Sigmoid colon (tissue), 7 donors: Measurements from ENCODE around the gene CPB1. TPM values are rescaled to one million over a fixed set of nuclear protein-coding genes. Genes with fewer than 3 reads are reported as not detected.

Source experiments
- DNase-seq: peaks from one replicate; pipeline ENCODE4 v3.0.0-alpha.2; 2019
- H3K27ac ChIP-seq, 4 donors: fragments of 200-600 bp; sonication (generic); one replicate each; pipeline ENCODE4 v1.5.1; 2016 to 2019; ENCODE audit warnings: mild to moderate bottlenecking in 1 of 4
- H3K27me3 ChIP-seq, 3 donors: fragments of 200-600 bp; sonication (generic); one replicate each; pipeline ENCODE4 v1.5.1; 2019; ENCODE audit warnings: mild to moderate bottlenecking in 1 of 3
- H3K36me3 ChIP-seq, 4 donors: fragments of 200-600 bp; sonication (generic); one replicate each; pipeline ENCODE4 v1.5.1; 2016 to 2019
- H3K4me1 ChIP-seq, 4 donors: fragments of 200-600 bp; sonication (generic); one replicate each; pipeline ENCODE4 v1.5.1; 2017 to 2019
- H3K4me3 ChIP-seq, 4 donors: fragments of 200-600 bp; sonication (generic); one replicate each; pipeline ENCODE4 v1.5.1; 2017 to 2019; ENCODE audit warnings: mild to moderate bottlenecking in 2 of 4, moderate library complexity in 1 of 4
- H3K9me3 ChIP-seq, 4 donors: fragments of 200-600 bp in 3 of 4; sonication (generic) in 3 of 4; one replicate each; pipeline versions ENCODE4 v1.5.1 to v1.6.1; 2013 to 2019
- CTCF ChIP-seq, 4 experiments: fragments of 450-650 bp in 3 of 4; fragments of 200-600 bp in 1 of 4; IDR thresholded peaks; one replicate each; pipeline ENCODE4 v1.5.1; 2016 to 2019; ENCODE audit warnings: antibody characterized with exemption in 4 of 4, mild to moderate bottlenecking in 3 of 4, moderate library complexity in 2 of 4
- EP300 ChIP-seq, 4 donors: sonication (generic); formaldehyde crosslinking; IDR thresholded peaks; one replicate each; pipeline ENCODE4 v1.6.1; 2017; ENCODE audit warnings: antibody characterized with exemption in 4 of 4
- POLR2A ChIP-seq, 2 donors: fragments of 450-650 bp; IDR thresholded peaks; one replicate each; pipeline ENCODE4 v1.6.1; 2016; ENCODE audit warnings: antibody characterized with exemption in 2 of 2, mild to moderate bottlenecking in 2 of 2, moderate library complexity in 2 of 2
- POLR2AphosphoS5 ChIP-seq, 4 donors: sonication (generic); formaldehyde crosslinking; IDR thresholded peaks; one replicate each; pipeline ENCODE4 v1.6.1; 2017; ENCODE audit warnings: antibody characterized with exemption in 4 of 4
- WGBS, 2 donors: extraction: QIAGEN DNeasy Blood & Tissue Kit; methylation state at CpG; one replicate each; pipeline ENCODE4 v1.1.7; 2013; 5-methylcytosine and 5-hydroxymethylcytosine counted together
- intact Hi-C: fragments of 100-400 bp; cut with DNase I; formaldehyde crosslinking; loops from one replicate; pipeline ENCODE4 v1.15.1; 2023
- polyA plus RNA-seq, 3 donors: library from polyadenylated mRNA; stranded (reverse); fragments of 200-250 nt; gene quantifications; one replicate each; pipeline ENCODE4 v1.2.3, GENCODE V29; 2013
- total RNA-seq, 4 donors: library from RNA; depleted of rRNA; stranded (reverse); fragments of >200 nt; gene quantifications; one replicate each; pipeline ENCODE4 v1.1.0, GENCODE V29; 2016
- donor health status: healthy with polysubstance abuse.
- donor health status: Bipolar disorder and iron deficiency.
- donor health status: healthy.

Gene CPB1
- total and polyA plus RNA-seq, 7 donors, result 0.22 to 11.4 (median 2.0) TPM; not detected in 3

GRCh38 chr3:148823026-148823425 is 4.6 kb upstream of the CPB1 start:
- intact Hi-C loops, result no loop called here
- H3K4me1 ChIP-seq, result no peaks in the 10 kb centered on the region
- H3K27me3 ChIP-seq, result no peaks in the 10 kb centered on the region
- no peaks in the 10 kb centered on the region for H3K36me3 ChIP-seq
- DNase-seq, result no peak
- no peaks in the 10 kb centered on the region for H3K9me3 ChIP-seq
- no peak overlapping the region for H3K27ac ChIP-seq
- TF ChIP-seq POLR2AphosphoS5 (IDR thresholded peaks at IDR 0.05) (no peak), POLR2A (IDR thresholded peaks at IDR 0.05) (no peak), EP300 (IDR thresholded peaks at IDR 0.05) (no peak), CTCF (IDR thresholded peaks at IDR 0.05) (no peak)
- WGBS, 2 donors, result 55 to 63% methylated on average over 1 of the region's 1 CpG
- no peak overlapping the region for H3K4me3 ChIP-seq

DNA sequence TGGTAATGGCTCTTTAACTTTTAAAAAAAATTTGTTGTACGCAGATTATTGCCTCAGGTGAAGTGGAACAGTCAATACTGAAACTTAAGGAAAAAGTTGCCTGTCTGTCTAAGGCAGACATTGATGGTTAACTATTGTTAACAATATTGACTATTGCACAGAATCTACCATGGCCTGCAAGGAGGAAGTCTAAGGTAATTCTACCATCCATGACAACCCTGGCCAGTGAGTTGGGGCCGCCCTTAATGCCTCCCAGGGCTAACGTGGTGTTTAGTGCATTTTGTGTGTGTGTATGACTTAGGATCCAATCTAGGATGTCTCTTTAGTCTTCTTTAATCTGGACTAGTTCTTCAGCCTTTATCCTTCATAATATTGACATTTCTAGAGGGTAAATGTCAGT is 2.1 kb upstream of the CPB1 start:
- 74 to 82% methylated on average over 3 of the region's 3 CpGs for WGBS, 2 donors
- TF ChIP-seq POLR2A (IDR thresholded peaks at IDR 0.05), result no peak
- no peak for TF ChIP-seq POLR2AphosphoS5 (IDR thresholded peaks at IDR 0.05)
- TF ChIP-seq EP300 (IDR thresholded peaks at IDR 0.05), result no peak
- TF ChIP-seq CTCF (IDR thresholded peaks at IDR 0.05), result no peak
- Histone ChIP-seq H3K36me3 (no peaks in the 10 kb centered on the region), H3K27me3 (no peaks in the 10 kb centered on the region), H3K4me3 (no peak overlapping the region), H3K9me3 (no peaks in the 10 kb centered on the region), H3K4me1 (no peaks in the 10 kb centered on the region), H3K27ac (no peak overlapping the region)
- no peak for DNase-seq
- intact Hi-C loops, result no loop called here

- Histone ChIP-seq H3K36me3 (no peaks in the 10 kb centered on the region), H3K27me3 (no peaks in the 10 kb centered on the region), H3K4me3 (no peak overlapping the region), H3K27ac (no peak overlapping the region), H3K4me1 (no peaks in the 10 kb centered on the region), H3K9me3 (no peaks in the 10 kb centered on the region)
- TF ChIP-seq EP300 (IDR thresholded peaks at IDR 0.05) (no peak), CTCF (IDR thresholded peaks at IDR 0.05) (no peak), POLR2A (IDR thresholded peaks at IDR 0.05) (no peak), POLR2AphosphoS5 (IDR thresholded peaks at IDR 0.05) (no peak)
- DNase-seq, result no peak
- intact Hi-C loops, result no loop called here
- WGBS, 2 donors, result 68 to 85% methylated on average over 4 of the region's 4 CpGs
Observed at GRCh38 chr3:148828136-148828690, 602 bp downstream of the CPB1 start.

DNA sequence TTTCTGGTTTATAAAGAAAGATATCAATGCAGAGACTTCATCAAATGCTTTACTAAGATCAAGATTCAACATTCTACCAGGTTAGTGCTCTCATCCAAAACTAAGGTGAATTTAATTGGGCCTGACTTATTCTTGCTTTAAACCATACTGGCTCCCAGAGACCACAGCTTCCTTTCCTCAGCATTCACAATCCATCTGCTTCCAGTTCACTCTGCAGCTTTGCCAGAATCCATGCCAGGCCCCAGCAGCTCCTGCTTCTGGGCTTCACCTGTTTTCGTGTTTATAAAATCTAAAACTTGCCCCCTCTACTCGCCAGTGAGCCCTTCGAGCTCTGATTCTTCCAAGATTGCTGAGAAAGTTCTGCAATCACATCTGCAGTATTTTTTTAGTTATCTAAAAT is 2.3 kb downstream of the CPB1 start:
- intact Hi-C loops, result no loop called here
- H3K9me3 ChIP-seq, result no peaks in the 10 kb centered on the region
- no peak overlapping the region for H3K27ac ChIP-seq
- H3K27me3 ChIP-seq, result no peaks in the 10 kb centered on the region
- H3K4me3 ChIP-seq, result no peak overlapping the region
- no peak for TF ChIP-seq EP300 (IDR thresholded peaks at IDR 0.05)
- no peak for TF ChIP-seq POLR2AphosphoS5 (IDR thresholded peaks at IDR 0.05)
- no peak for TF ChIP-seq CTCF (IDR thresholded peaks at IDR 0.05)
- no peak for TF ChIP-seq POLR2A (IDR thresholded peaks at IDR 0.05)
- no peaks in the 10 kb centered on the region for H3K4me1 ChIP-seq
- 67 to 89% methylated on average over 3 of the region's 3 CpGs for WGBS, 2 donors
- no peak for DNase-seq
- no peaks in the 10 kb centered on the region for H3K36me3 ChIP-seq

GRCh38 chr3:148833223-148833622 is 5.6 kb downstream of the CPB1 start:
- no peaks in the 10 kb centered on the region for H3K4me1 ChIP-seq
- no peaks in the 10 kb centered on the region for H3K27me3 ChIP-seq
- TF ChIP-seq POLR2A (IDR thresholded peaks at IDR 0.05) (no peak), EP300 (IDR thresholded peaks at IDR 0.05) (no peak), CTCF (IDR thresholded peaks at IDR 0.05) (no peak), POLR2AphosphoS5 (IDR thresholded peaks at IDR 0.05) (no peak)
- WGBS, 2 donors, result 89 to 91% methylated on average over 3 of the region's 3 CpGs
- no peaks in the 10 kb centered on the region for H3K36me3 ChIP-seq
- H3K9me3 ChIP-seq, result no peaks in the 10 kb centered on the region
- H3K4me3 ChIP-seq, result no peak overlapping the region
- intact Hi-C loops, result no loop called here
- no peak overlapping the region for H3K27ac ChIP-seq
- DNase-seq, result no peak
